Measurements from ENCODE around the gene DSTYK. TPM values are rescaled to one million over a fixed set of nuclear protein-coding genes. Genes with fewer than 3 reads are reported as not detected.

The DSTYK gene
- total RNA-seq, 4 donors from 2014 or later = 12.9 to 21.1 (median 17.5) TPM

- Histone ChIP-seq H3K27ac (no peak overlapping the region), H3K4me3 (replicated peaks in 1 of 3) (no peak overlapping the region), H3K9me3 (no peaks in the 10 kb centered on the region), H3K36me3 (no peaks in the 10 kb centered on the region), H3K27me3 (no peaks in the 10 kb centered on the region), H3K4me1 (peaks cover 20 to 29% of the 10 kb centered on the region in 2 donors)
- no peak for TF ChIP-seq POLR2A (IDR thresholded peaks at IDR 0.05)
- TF ChIP-seq CTCF (IDR thresholded peaks at IDR 0.05) = no peak
- 82 to 86% methylated on average over 10 of the region's 10 CpGs for WGBS, 2 donors
- intact Hi-C loops (cut with DNase I) = no loop called here
- no peak for DNase-seq
These were observed 35.0 kb upstream of the DSTYK start for GRCh38 chr1:205246351-205247119.

GRCh38 chr1:205245096-205245495 is 33.6 kb upstream of the DSTYK start:
- no peak overlapping the region for H3K4me3 ChIP-seq (replicated peaks in 1 of 3)
- intact Hi-C loops (cut with DNase I) = no loop called here
- DNase-seq = no peak
- peaks cover 20 to 24% of the 10 kb centered on the region in 2 donors for H3K4me1 ChIP-seq
- no peaks in the 10 kb centered on the region for H3K27me3 ChIP-seq
- WGBS, 2 donors = 86 to 90% methylated on average over 7 of the region's 7 CpGs
- TF ChIP-seq POLR2A (IDR thresholded peaks at IDR 0.05) (no peak), CTCF (IDR thresholded peaks at IDR 0.05) (no peak)
- H3K27ac ChIP-seq = no peak overlapping the region
- no peaks in the 10 kb centered on the region for H3K9me3 ChIP-seq
- H3K36me3 ChIP-seq = no peaks in the 10 kb centered on the region

- TF ChIP-seq POLR2A (IDR thresholded peaks at IDR 0.05) (no peak), CTCF (IDR thresholded peaks at IDR 0.05) (no peak)
- intact Hi-C loops (cut with DNase I) = no loop called here
- 75 to 87% methylated on average over 4 of the region's 4 CpGs for WGBS, 2 donors
- H3K4me1 ChIP-seq = peaks cover 15 to 19% of the 10 kb centered on the region in 2 donors
- no peaks in the 10 kb centered on the region for H3K9me3 ChIP-seq
- H3K36me3 ChIP-seq = no peaks in the 10 kb centered on the region
- no peaks in the 10 kb centered on the region for H3K27me3 ChIP-seq
- H3K27ac ChIP-seq = no peak overlapping the region
- no peak for DNase-seq
- H3K4me3 ChIP-seq (replicated peaks in 1 of 3) = no peak overlapping the region
These were observed 32.9 kb upstream of the DSTYK start for GRCh38 chr1:205244384-205244783.

- H3K36me3 ChIP-seq = no peaks in the 10 kb centered on the region
- TF ChIP-seq POLR2A (IDR thresholded peaks at IDR 0.05) = no peak
- TF ChIP-seq CTCF (IDR thresholded peaks at IDR 0.05) = no peak
- H3K4me3 ChIP-seq (replicated peaks in 1 of 3) = no peak overlapping the region
- H3K9me3 ChIP-seq = no peaks in the 10 kb centered on the region
- intact Hi-C loops (cut with DNase I) = no loop called here
- peaks cover 8 to 11% of the 10 kb centered on the region in 2 donors for H3K4me1 ChIP-seq
- 93 to 94% methylated on average over 8 of the region's 8 CpGs for WGBS, 2 donors
- no peak for DNase-seq
- no peak overlapping the region for H3K27ac ChIP-seq
- no peaks in the 10 kb centered on the region for H3K27me3 ChIP-seq
These were observed 32.1 kb upstream of the DSTYK start for GRCh38 chr1:205243350-205244191.

Measured in thyroid gland (tissue), 4 donors.